Thyroid gland (tissue), 4 donors: ENCODE data around the gene FCER2. TPM values are rescaled to one million over a fixed set of nuclear protein-coding genes. Genes with fewer than 3 reads are reported as not detected.

Source experiments
- DNase-seq, 2 donors: peaks; one replicate each; pipeline ENCODE4 v3.0.0-alpha.2; 2019
- H3K27ac ChIP-seq, 3 donors: fragments of 200-600 bp; sonication (generic); 1 replicate in 2 of 3; 2 replicates in 1 of 3; pipeline ENCODE4 v1.5.1; 2016 to 2019; ENCODE audit warnings: mild to moderate bottlenecking in 1 of 3, moderate library complexity in 1 of 3
- H3K27me3 ChIP-seq: fragments of 200-600 bp; sonication (generic); one replicate; pipeline ENCODE4 v1.5.1; 2019
- H3K36me3 ChIP-seq, 2 donors: fragments of 200-600 bp; sonication (generic); one replicate each; pipeline ENCODE4 v1.5.1; 2016 to 2019
- H3K4me1 ChIP-seq, 2 donors: fragments of 200-600 bp; sonication (generic); one replicate each; pipeline ENCODE4 v1.5.1; 2017 to 2019
- H3K4me3 ChIP-seq, 3 donors: fragments of 200-600 bp; sonication (generic); replicated peaks in 1 of 3; 1 replicate in 2 of 3; 2 replicates in 1 of 3; pipeline ENCODE4 v1.5.1; 2016; ENCODE audit warnings: mild to moderate bottlenecking in 1 of 3
- H3K9me3 ChIP-seq: fragments of 200-600 bp; sonication (generic); one replicate; pipeline ENCODE4 v1.5.1; 2017
- CTCF ChIP-seq, 6 experiments: fragments of 200-600 bp in 3 of 6; fragments of 450-650 bp in 3 of 6; sonication (generic) in 3 of 6; IDR thresholded peaks; one replicate each; pipeline ENCODE4 v1.5.1; 2016 to 2019; ENCODE audit warnings: antibody characterized with exemption in 6 of 6, mild to moderate bottlenecking in 2 of 6, inconsistent platforms in 1 of 6, moderate library complexity in 1 of 6
- POLR2A ChIP-seq, 2 donors: fragments of 450-650 bp; IDR thresholded peaks; one replicate each; pipeline ENCODE4 v1.6.1; 2017; ENCODE audit warnings: antibody characterized with exemption in 2 of 2, mild to moderate bottlenecking in 2 of 2, moderate library complexity in 1 of 2
- WGBS, 2 donors: methylation state at CpG; one replicate each; pipeline ENCODE4 v1.1.5; 2017; 5-methylcytosine and 5-hydroxymethylcytosine counted together
- intact Hi-C: fragments of 100-400 bp; cut with DNase I; formaldehyde crosslinking; loops from one replicate; pipeline ENCODE4 v1.15.1; 2023
- total RNA-seq, 4 donors: library from RNA; depleted of rRNA; stranded (reverse); fragments of >200 nt; gene quantifications; one replicate each; pipeline ENCODE4 v1.2.3, GENCODE V29; 2016

The FCER2 gene
- total RNA-seq, 4 donors from 2014 or later: not detected

- no peaks in the 10 kb centered on the region for H3K27me3 ChIP-seq
- TF ChIP-seq CTCF (IDR thresholded peaks at IDR 0.05) (no peak), POLR2A (IDR thresholded peaks at IDR 0.05) (no peak)
- H3K4me3 ChIP-seq: no peak overlapping the region
- H3K27ac ChIP-seq: no peak overlapping the region
- intact Hi-C loops: no loop called here
- 88 to 89% methylated on average over 4 to 6 of the region's 11 CpGs for WGBS, 2 donors
- DNase-seq: no peak
- H3K36me3 ChIP-seq: no peaks in the 10 kb centered on the region
- H3K9me3 ChIP-seq: no peaks in the 10 kb centered on the region
- H3K4me1 ChIP-seq: peaks cover 4 to 10% of the 10 kb centered on the region in 2 donors
Measured at GRCh38 chr19:7640803-7641202, 61.1 kb downstream of the FCER2 start.

- Histone ChIP-seq H3K9me3 (no peaks in the 10 kb centered on the region), H3K27me3 (no peaks in the 10 kb centered on the region), H3K36me3 (no peaks in the 10 kb centered on the region), H3K27ac (no peak overlapping the region), H3K4me3 (no peak overlapping the region), H3K4me1 (peaks cover 4 to 15% of the 10 kb centered on the region in 2 donors)
- intact Hi-C loops: loop anchor here (5.0 kb wide), 1 partner anchor 42 kb away; the partner anchor contains the start of gene TRAPPC5
- WGBS, 2 donors: 94 to 95% methylated on average over 13 of the region's 13 CpGs
- TF ChIP-seq POLR2A (IDR thresholded peaks at IDR 0.05) (no peak), CTCF (IDR thresholded peaks at IDR 0.05) (no peak)
- DNase-seq: no peak
Measured at GRCh38 chr19:7639863-7640348, 62.0 kb downstream of the FCER2 start.

- Histone ChIP-seq H3K9me3 (no peaks in the 10 kb centered on the region), H3K27me3 (no peaks in the 10 kb centered on the region), H3K27ac (no peak overlapping the region), H3K4me1 (peaks cover 4 to 15% of the 10 kb centered on the region in 2 donors), H3K36me3 (no peaks in the 10 kb centered on the region), H3K4me3 (no peak overlapping the region)
- TF ChIP-seq POLR2A (IDR thresholded peaks at IDR 0.05): no peak
- 75 to 79% methylated on average over 10 to 12 of the region's 12 CpGs for WGBS, 2 donors
- intact Hi-C loops: loop anchor here (5.0 kb wide), 1 partner anchor 43 kb away; the partner anchor contains the start of gene TRAPPC5
- DNase-seq: no peak
Measured at GRCh38 chr19:7638802-7639465, 63.0 kb downstream of the FCER2 start.

Other genes starting within 250 kb of the FCER2 start
- gene PEX11G, start 213.1 kb downstream of the FCER2 start, total RNA-seq: 10 to 100 TPM in 1 of 4 donors, 1 to 10 TPM in 3; 2.3 to 11.5 (median 5.5) TPM
- 100 to 1,000 TPM in 1 of 4 donors, 10 to 100 TPM in 3; 57.6 to 102 (median 69.5) TPM for gene ZNF358, start 186.0 kb downstream of the FCER2 start, total RNA-seq
- gene MCOLN1, start 179.5 kb downstream of the FCER2 start, total RNA-seq: 10 to 100 TPM in 3 of 4 donors, 1 to 10 TPM in 1; 9.1 to 25.0 (median 14.5) TPM
- gene PNPLA6, start 166.4 kb downstream of the FCER2 start, total RNA-seq: 10 to 100 TPM; 53.2 to 93.9 (median 84.1) TPM
- gene CAMSAP3, start 106.3 kb downstream of the FCER2 start, total RNA-seq: 10 to 100 TPM in 3 of 4 donors, 1 to 10 TPM in 1; 9.0 to 25.4 (median 14.2) TPM
- 10 to 100 TPM; 53.7 to 77.2 (median 55.4) TPM for gene XAB2, start 72.6 kb downstream of the FCER2 start, total RNA-seq
- gene PET100, start 72.3 kb downstream of the FCER2 start, total RNA-seq: 10 to 100 TPM in 3 of 4 donors, 1 to 10 TPM in 1; 6.0 to 45.5 (median 13.9) TPM
- gene PCP2, start 68.4 kb downstream of the FCER2 start, total RNA-seq: 1 to 10 TPM in 2 of 4 donors, not detected in 2; 1.1 to 1.3 TPM
- 10 to 100 TPM; 48.8 to 89.2 (median 70.2) TPM for gene STXBP2, start 65.0 kb downstream of the FCER2 start, total RNA-seq
- not detected for gene RETN, start 33.1 kb downstream of the FCER2 start, total RNA-seq
- gene MCEMP1, start 25.0 kb downstream of the FCER2 start, total RNA-seq: 1 to 10 TPM in 1 of 4 donors, under 1 TPM in 1, not detected in 2; 0.54 to 1.7 TPM
- gene TRAPPC5, start 21.3 kb downstream of the FCER2 start, total RNA-seq: 100 to 1,000 TPM in 2 of 4 donors, 10 to 100 TPM in 2; 46.8 to 111 (median 93.1) TPM
- 1 to 10 TPM in 2 of 4 donors, under 1 TPM in 2; 0.22 to 2.0 (median 0.81) TPM for gene CLEC4G, start 30.0 kb upstream of the FCER2 start, total RNA-seq
- 1 to 10 TPM; 1.5 to 6.4 (median 3.3) TPM for gene CD209, start 45.4 kb upstream of the FCER2 start, total RNA-seq
- under 1 TPM in 1 of 4 donors, not detected in 3; 0.13 TPM for gene CLEC4M, start 61.1 kb upstream of the FCER2 start, total RNA-seq
- 10 to 100 TPM in 3 of 4 donors, 1 to 10 TPM in 1; 9.8 to 29.3 (median 21.8) TPM for gene EVI5L, start 128.1 kb upstream of the FCER2 start, total RNA-seq
- under 1 TPM; 0.13 to 0.45 (median 0.20) TPM for gene PRR36, start 172.3 kb upstream of the FCER2 start, total RNA-seq
- gene LRRC8E, start 186.4 kb upstream of the FCER2 start, total RNA-seq: 1 to 10 TPM; 1.4 to 3.3 (median 2.3) TPM
- gene MAP2K7, start 201.7 kb upstream of the FCER2 start, total RNA-seq: 10 to 100 TPM in 3 of 4 donors, 1 to 10 TPM in 1; 9.1 to 18.6 (median 14.9) TPM
- not detected for gene TGFBR3L, start 212.7 kb upstream of the FCER2 start, total RNA-seq
- gene SNAPC2, start 218.2 kb upstream of the FCER2 start, total RNA-seq: 10 to 100 TPM in 2 of 4 donors, 1 to 10 TPM in 2; 9.3 to 14.0 (median 11.5) TPM
- gene CTXN1, start 224.0 kb upstream of the FCER2 start, total RNA-seq: 1 to 10 TPM; 1.4 to 3.0 (median 2.0) TPM
- 10 to 100 TPM; 47.4 to 85.6 (median 56.6) TPM for gene TIMM44, start 241.5 kb upstream of the FCER2 start, total RNA-seq